IMR-90 (cell line): ENCODE measurements around the gene CTNNA1. TPM values are rescaled to one million over a fixed set of nuclear protein-coding genes. Genes with fewer than 3 reads are reported as not detected.

ENCODE experiments used
- ATAC-seq: fragments of 200-7000 bp; cut with Tn5 transposase; 2 replicates; pipeline ENCODE4 v1.9.1; 2020; ENCODE audit warnings: low read depth, mild to moderate bottlenecking, moderate library complexity
- BruUV-seq: library from RNA; stranded (reverse); fragments of 400-500 nt; replicated peaks from 2 replicates; lab custom pipeline; 2021; lab: Mats Ljungman, UMichigan
- CTCF ChIA-PET: fragments of 300-600 bp; formaldehyde crosslinking; extraction: SDS; loops from one replicate; lab custom pipeline; 2021; ENCODE audit warnings: antibody characterized with exemption; lab: Yijun Ruan, JAX
- POLR2A ChIA-PET: fragments of 300-600 bp; sonication (Branson Sonifier 250); formaldehyde crosslinking; loops from one replicate; lab custom pipeline; 2022; ENCODE audit warnings: antibody characterized with exemption; ENCODE audit not compliant: unreplicated experiment; lab: Charles Lee
- DNase-seq: peaks from one replicate; pipeline ENCODE4 v3.0.0; 2013
- H2AFZ ChIP-seq: replicated peaks from 2 replicates; pipeline ENCODE3; 2013; ENCODE audit warnings: low read length, mild to moderate bottlenecking; ENCODE audit not compliant: poor library complexity
- H2AK5ac ChIP-seq: 2 replicates; pipeline ENCODE4 v1.6.1; 2013; ENCODE audit warnings: low read depth, low read length, inconsistent platforms
- H2AK9ac ChIP-seq: replicated peaks from 2 replicates; pipeline ENCODE3; 2013; ENCODE audit warnings: mild to moderate bottlenecking, low read depth, low read length, moderate library complexity; ENCODE audit not compliant: poor library complexity
- H2BK120ac ChIP-seq: 2 replicates; pipeline ENCODE4 v1.6.1; 2013; ENCODE audit warnings: low read depth, low read length, inconsistent platforms
- H2BK15ac ChIP-seq: 3 replicates; pipeline ENCODE4 v1.6.1; 2013; ENCODE audit warnings: low read depth, low read length, inconsistent platforms
- H2BK20ac ChIP-seq: 2 replicates; pipeline ENCODE4 v1.6.1; 2013; ENCODE audit warnings: low read depth, mild to moderate bottlenecking, inconsistent platforms, low read length, moderate library complexity
- H2BK5ac ChIP-seq: 2 replicates; pipeline ENCODE4 v1.6.1; 2013; ENCODE audit warnings: mild to moderate bottlenecking, low read depth, low read length, inconsistent platforms; ENCODE audit not compliant: poor library complexity, severe bottlenecking
- H3K14ac ChIP-seq: replicated peaks from 2 replicates; pipeline ENCODE4 v1.6.1; 2013; ENCODE audit warnings: low read depth, low read length, inconsistent platforms
- H3K18ac ChIP-seq: 2 replicates; pipeline ENCODE4 v1.6.1; 2013; ENCODE audit warnings: low read depth, low read length, control low read depth
- H3K23ac ChIP-seq: 2 replicates; pipeline ENCODE4 v1.6.1; 2013; ENCODE audit warnings: low read depth, low read length, inconsistent platforms
- H3K27ac ChIP-seq: 2 replicates; pipeline ENCODE4 v1.5.1; 2013; ENCODE audit warnings: mild to moderate bottlenecking, control low read depth, low read length; ENCODE audit not compliant: insufficient read depth
- H3K27me3 ChIP-seq: 2 replicates; pipeline ENCODE4 v1.6.1; 2013; ENCODE audit warnings: low read length; ENCODE audit not compliant: control insufficient read depth, insufficient read depth
- H3K36me3 ChIP-seq: 2 replicates; pipeline ENCODE4 v1.6.1; 2013; ENCODE audit warnings: low read length, mixed read lengths; ENCODE audit not compliant: control insufficient read depth, insufficient read depth
- H3K4ac ChIP-seq: 2 replicates; pipeline ENCODE4 v1.6.1; 2013; ENCODE audit warnings: low read depth, low read length, inconsistent platforms
- H3K4me1 ChIP-seq: 2 replicates; pipeline ENCODE4 v1.6.1; 2013; ENCODE audit warnings: low read length, mixed read lengths; ENCODE audit not compliant: control insufficient read depth, insufficient read depth
- H3K4me2 ChIP-seq: 2 replicates; pipeline ENCODE4 v1.6.1; 2013; ENCODE audit warnings: low read depth, mild to moderate bottlenecking, control low read depth, low read length, moderate library complexity
- H3K4me3 ChIP-seq: 2 replicates; pipeline ENCODE4 v1.5.1; 2013; ENCODE audit warnings: low read depth, mild to moderate bottlenecking, control low read depth, low read length, moderate library complexity; ENCODE audit not compliant: insufficient read depth
- H3K56ac ChIP-seq: 2 replicates; pipeline ENCODE4 v1.6.1; 2013; ENCODE audit warnings: low read length, inconsistent platforms; ENCODE audit not compliant: insufficient read depth; ENCODE audit errors: extremely low read depth
- H3K79me1 ChIP-seq, 2 experiments: 2 replicates each; pipeline ENCODE4 v1.6.1; 2013; ENCODE audit warnings: low read length in 2 of 2, inconsistent platforms in 1 of 2, low read depth in 1 of 2
- H3K9ac ChIP-seq: 2 replicates; pipeline ENCODE4 v1.6.1; 2013; ENCODE audit warnings: low read depth, low read length, control low read depth
- H3K9me1 ChIP-seq: 2 replicates; pipeline ENCODE4 v1.6.1; 2013; ENCODE audit warnings: low read length, inconsistent platforms; ENCODE audit not compliant: insufficient read depth
- H3K9me3 ChIP-seq: 2 replicates; pipeline ENCODE4 v1.6.1; 2013; ENCODE audit warnings: low read length; ENCODE audit not compliant: control insufficient read depth, insufficient read depth
- H4K20me1 ChIP-seq: 2 replicates; pipeline ENCODE4 v1.6.1; 2013; ENCODE audit warnings: low read length, inconsistent platforms; ENCODE audit not compliant: insufficient read depth
- H4K5ac ChIP-seq: 2 replicates; pipeline ENCODE4 v1.6.1; 2013; ENCODE audit warnings: mild to moderate bottlenecking, low read depth, low read length, control low read depth
- H4K8ac ChIP-seq, 2 experiments: 2 replicates each; pipeline ENCODE4 v1.6.1; 2013; ENCODE audit warnings: low read depth in 2 of 2, low read length in 2 of 2, control low read depth in 1 of 2, inconsistent platforms in 1 of 2
- H4K91ac ChIP-seq: 2 replicates; pipeline ENCODE4 v1.6.1; 2013; ENCODE audit warnings: low read depth, low read length, inconsistent platforms; ENCODE audit not compliant: insufficient read depth
- CEBPB ChIP-seq: IDR thresholded peaks from 2 replicates; pipeline ENCODE4 v1.6.1; 2012; ENCODE audit warnings: low read depth, low read length, improper control_type of control experiment
- CHD1 ChIP-seq: IDR thresholded peaks from 2 replicates; pipeline ENCODE4 v1.6.1; 2012; ENCODE audit warnings: low read depth, low read length, improper control_type of control experiment
- ELK1 ChIP-seq: fragments of 150-350 bp; IDR thresholded peaks from 2 replicates; pipeline ENCODE4 v1.6.1; 2016; ENCODE audit warnings: low read depth, mild to moderate bottlenecking, low read length, moderate library complexity, borderline replicate concordance
- FOS ChIP-seq: fragments of 150-350 bp; IDR thresholded peaks from 2 replicates; pipeline ENCODE4 v1.6.1; 2016; ENCODE audit warnings: low read depth, low read length
- MAFK ChIP-seq: IDR thresholded peaks from 2 replicates; pipeline ENCODE4 v1.6.1; 2012; ENCODE audit warnings: low read depth, low read length, improper control_type of control experiment
- MAZ ChIP-seq: IDR thresholded peaks from 2 replicates; pipeline ENCODE4 v1.6.1; 2012; ENCODE audit warnings: low read depth, mild to moderate bottlenecking, low read length, improper control_type of control experiment, moderate library complexity, borderline replicate concordance
- MXI1 ChIP-seq: IDR thresholded peaks from 2 replicates; pipeline ENCODE4 v1.6.1; 2012; ENCODE audit warnings: low read depth, mild to moderate bottlenecking, low read length, moderate library complexity, borderline replicate concordance
- NFE2L2 ChIP-seq: fragments of 150-350 bp; IDR thresholded peaks from 2 replicates; pipeline ENCODE4 v1.6.1; 2016; ENCODE audit warnings: low read depth, mild to moderate bottlenecking, low read length
- RCOR1 ChIP-seq: IDR thresholded peaks from 2 replicates; pipeline ENCODE4 v1.6.1; 2012; ENCODE audit warnings: mild to moderate bottlenecking, low read length, improper control_type of control experiment; ENCODE audit not compliant: insufficient replicate concordance
- RFX5 ChIP-seq: IDR thresholded peaks from 2 replicates; pipeline ENCODE4 v1.8.0; 2012; ENCODE audit warnings: low read depth, mild to moderate bottlenecking, low read length, moderate library complexity
- SMC3 ChIP-seq: fragments of 150-350 bp; IDR thresholded peaks from 2 replicates; pipeline ENCODE4 v1.6.1; 2016; ENCODE audit warnings: low read depth, mild to moderate bottlenecking, antibody characterized with exemption, low read length, moderate library complexity
- USF2 ChIP-seq: fragments of 150-350 bp; IDR thresholded peaks from 2 replicates; pipeline ENCODE4 v1.6.1; 2017; ENCODE audit warnings: mild to moderate bottlenecking, antibody characterized with exemption, low read length, low read depth
- WGBS, 2 experiments: methylation state at CpG; one replicate each; pipeline versions ENCODE4 v1.1.5 to v1.1.7; 2013; ENCODE audit warnings: missing lambda C conversion rate in 2 of 2; ENCODE audit not compliant: insufficient read length in 1 of 2; ENCODE audit errors: extremely low coverage in 2 of 2; 5-methylcytosine and 5-hydroxymethylcytosine counted together
- dilution Hi-C: fragments of 300-500 bp; cut with HindIII; formaldehyde crosslinking; loops from one replicate; pipeline ENCODE4 v1.14.3; 2018; ENCODE audit warnings: low sequenced_read_pairs; ENCODE audit not compliant: unreplicated experiment
- in situ Hi-C: fragments of 300-500 bp; cut with MboI; formaldehyde crosslinking; loops from 3 replicates; pipeline ENCODE4 v1.14.3; 2019; ENCODE audit warnings: low sequenced_read_pairs, inconsistent platforms, mixed read lengths
- intact Hi-C: fragments of 100-400 bp; cut with micrococcal nuclease; formaldehyde crosslinking; loops from 2 replicates; pipeline ENCODE4 v1.10.0; 2022
- polyA plus RNA-seq, 3 experiments: library from polyadenylated mRNA; depleted of rRNA; stranded (reverse); fragments of >200 nt; gene quantifications; 2 replicates each; pipeline ENCODE4 v1.2.3, GENCODE V29; 2012; ENCODE audit warnings: low replicate concordance in 1 of 3
- total RNA-seq: library from RNA; depleted of rRNA; stranded (reverse); fragments of >200 nt; gene quantifications from 2 replicates; pipeline ENCODE4 v1.2.3, GENCODE V29; 2012

CTNNA1 gene
- total and polyA plus RNA-seq, 2 of the 4 experiments (the other 2 are of a cell fraction), result 220 to 471 TPM

- Histone ChIP-seq H2BK5ac (no peak overlapping the region), H4K20me1 (no peaks in the 10 kb centered on the region), H3K27ac (no peak overlapping the region), H4K5ac (no peak overlapping the region), H3K9ac (no peak overlapping the region), H3K14ac (no peak overlapping the region), H4K91ac (no peak overlapping the region), H2BK120ac (no peak overlapping the region), H3K56ac (no peak overlapping the region), H3K4me2 (no peak overlapping the region), H3K4ac (no peak overlapping the region), H3K9me3 (no peaks in the 10 kb centered on the region), H3K27me3 (no peaks in the 10 kb centered on the region), H3K9me1 (0 out of 2 replicates have a peak, but pooled peaks cover 4% of the 10 kb centered on the region), H2BK20ac (no peak overlapping the region), H3K36me3 (no peaks in the 10 kb centered on the region), H2BK15ac (no peak overlapping the region), H4K8ac (no peak overlapping the region), H3K18ac (no peak overlapping the region), H3K4me3 (no peak overlapping the region), H3K79me1 (no peaks in the 10 kb centered on the region), H3K4me1 (peaks cover 13% of the 10 kb centered on the region), H2AK9ac (no peak overlapping the region), H2AFZ (no peak overlapping the region), H3K23ac (no peak overlapping the region; the same call in 1 of the 2 replicates), H2AK5ac (no peak overlapping the region; the same call in 1 of the 2 replicates)
- dilution Hi-C loops (no loop called here), in situ Hi-C loops (no loop called here), intact Hi-C loops (no loop called here)
- no TSS peak for BruUV-seq
- ATAC-seq (no peak), DNase-seq (no peak)
- ChIA-PET POLR2A (no interaction called here), CTCF (no interaction called here)
- no peak for TF ChIP-seq MAFK
- no peak for TF ChIP-seq MAZ
- TF ChIP-seq RCOR1, result no peak
- TF ChIP-seq RFX5, result no peak
- no peak for TF ChIP-seq MXI1
- TF ChIP-seq SMC3, result no peak
- TF ChIP-seq CEBPB, result no peak
- TF ChIP-seq ELK1, result no peak
- no peak for TF ChIP-seq FOS
- TF ChIP-seq NFE2L2, result no peak
- TF ChIP-seq USF2, result no peak
- no peak for TF ChIP-seq CHD1
- WGBS, 2 experiments, result 100% methylated on average over 3 of the region's 4 CpGs; no CpG with 5 or more reads in 1 of the 2 experiments
Observed at GRCh38 chr5:138968601-138969000, 215.4 kb downstream of the CTNNA1 start.
